ENCODE results near the gene CIAO2B. TPM values are rescaled to one million over a fixed set of nuclear protein-coding genes. Genes with fewer than 3 reads are reported as not detected.
A peak's percentile ranks its signal among the peaks of the same experiment; 100 is the strongest.

Gene CIAO2B
- polyA plus RNA-seq, 3 donors = 121 to 140 (median 132) TPM

GRCh38 chr16:66920299-66920590 is 14.0 kb downstream of the CIAO2B start:
- H3K4me2 ChIP-seq (replicated peaks; ENCODE audit: extremely low read depth, low read length, poor library complexity, severe bottlenecking) = no peak overlapping the region
- H3K9ac ChIP-seq (ENCODE audit: insufficient read depth, low read length, poor library complexity, severe bottlenecking) = no peak overlapping the region
- no peak overlapping the region for H3K4me3 ChIP-seq (replicated peaks in 1 of 3; ENCODE audit: low read depth in 2 of 3, low read length in 3 of 3)
- no peak overlapping the region for H3K27ac ChIP-seq (ENCODE audit: low read depth in 1 of 2, low read length in 2 of 2)
- peaks cover 6 to 12% of the 10 kb centered on the region in 2 donors for H3K4me1 ChIP-seq (ENCODE audit: control insufficient read depth in 1 of 2, insufficient read depth in 2 of 2, low read length in 2 of 2)
- 40% methylated on average over 1 of the region's 2 CpGs for WGBS (ENCODE audit: insufficient coverage)
- H3K9me3 ChIP-seq (replicated peaks in 1 of 2; ENCODE audit: control insufficient read depth in 1 of 2, insufficient read depth in 1 of 2, low read length in 2 of 2) = no peaks in the 10 kb centered on the region
- H3K27me3 ChIP-seq (ENCODE audit: control insufficient read depth in 2 of 2, insufficient read depth in 2 of 2, low read length in 2 of 2) = peaks cover 8 to 49% of the 10 kb centered on the region in 2 donors
- H3K4me1 Mint-ChIP-seq = peaks cover 7% of the 10 kb centered on the region
- no peak for TF ChIP-seq CTCF (IDR thresholded peaks at IDR 0.05)
- H3K27me3 Mint-ChIP-seq (ENCODE audit: low read depth in 3 of 3) = peaks cover 41 to 61% (median 47%) of the 10 kb centered on the region in 3 donors
- H3K36me3 Mint-ChIP-seq = peaks cover 0 to 6% of the 10 kb centered on the region in 2 donors
- DNase-seq = no peak
- H2AFZ ChIP-seq (ENCODE audit: insufficient read depth, low read depth, low read length, poor library complexity, severe bottlenecking) = no peak overlapping the region
- no peaks in the 10 kb centered on the region for H3K79me2 ChIP-seq (ENCODE audit: insufficient read depth, low read length)
- H3K27ac Mint-ChIP-seq = peak overlapping the region in 1 of 7 donors; percentile 17
- no peak overlapping the region for H3K4me3 Mint-ChIP-seq
- no peaks in the 10 kb centered on the region for H3K36me3 ChIP-seq (replicated peaks in 1 of 2; ENCODE audit: control insufficient read depth in 1 of 2, insufficient read depth in 2 of 2, low read length in 2 of 2)
- H3K9me3 Mint-ChIP-seq = peaks cover 0 to 10% (median 3%) of the 10 kb centered on the region in 7 donors
- H4K20me1 ChIP-seq (ENCODE audit: insufficient read depth, low read length) = no peaks in the 10 kb centered on the region
- intact Hi-C loops (cut with micrococcal nuclease) = no loop called here

GRCh38 chr16:66919569-66920298 is 14.5 kb downstream of the CIAO2B start:
- DNase-seq = no peak
- no peaks in the 10 kb centered on the region for H4K20me1 ChIP-seq (ENCODE audit: insufficient read depth, low read length)
- TF ChIP-seq CTCF (IDR thresholded peaks at IDR 0.05) = no peak
- no peak overlapping the region for H3K9ac ChIP-seq (ENCODE audit: insufficient read depth, low read length, poor library complexity, severe bottlenecking)
- H3K4me3 ChIP-seq (replicated peaks in 1 of 3; ENCODE audit: low read depth in 2 of 3, low read length in 3 of 3) = no peak overlapping the region
- peaks cover 7 to 47% of the 10 kb centered on the region in 2 donors for H3K27me3 ChIP-seq (ENCODE audit: control insufficient read depth in 2 of 2, insufficient read depth in 2 of 2, low read length in 2 of 2)
- Mint-ChIP-seq H3K27ac (peak overlapping the region in 1 of 7 donors; percentile 17), H3K9me3 (peaks cover 0 to 10% (median 2%) of the 10 kb centered on the region in 7 donors), H3K27me3 (ENCODE audit: low read depth in 3 of 3) (peaks cover 36 to 56% (median 43%) of the 10 kb centered on the region in 3 donors), H3K4me1 (peaks cover 6% of the 10 kb centered on the region), H3K36me3 (peaks cover 0 to 5% of the 10 kb centered on the region in 2 donors), H3K4me3 (no peak overlapping the region)
- no peaks in the 10 kb centered on the region for H3K36me3 ChIP-seq (replicated peaks in 1 of 2; ENCODE audit: control insufficient read depth in 1 of 2, insufficient read depth in 2 of 2, low read length in 2 of 2)
- H3K79me2 ChIP-seq (ENCODE audit: insufficient read depth, low read length) = no peaks in the 10 kb centered on the region
- intact Hi-C loops (cut with micrococcal nuclease) = no loop called here
- WGBS (ENCODE audit: insufficient coverage) = 100% methylated on average over 1 of the region's 5 CpGs
- H3K4me1 ChIP-seq (ENCODE audit: control insufficient read depth in 1 of 2, insufficient read depth in 2 of 2, low read length in 2 of 2) = peaks cover 5 to 7% of the 10 kb centered on the region in 2 donors
- H2AFZ ChIP-seq (ENCODE audit: insufficient read depth, low read depth, low read length, poor library complexity, severe bottlenecking) = no peak overlapping the region
- no peaks in the 10 kb centered on the region for H3K9me3 ChIP-seq (replicated peaks in 1 of 2; ENCODE audit: control insufficient read depth in 1 of 2, insufficient read depth in 1 of 2, low read length in 2 of 2)
- no peak overlapping the region for H3K4me2 ChIP-seq (replicated peaks; ENCODE audit: extremely low read depth, low read length, poor library complexity, severe bottlenecking)
- no peak overlapping the region for H3K27ac ChIP-seq (ENCODE audit: low read depth in 1 of 2, low read length in 2 of 2)
